ENCODE results near the gene MAPKAPK2.
A peak's percentile ranks its signal among the peaks of the same experiment; 100 is the strongest.

MAPKAPK2 gene

GRCh38 chr1:206660136-206660535 is 24.6 kb upstream of the MAPKAPK2 start:
- DNase-seq (ENCODE audit: low read depth in 2 of 2), result no peak

- no peak for DNase-seq (ENCODE audit: low read depth in 2 of 2)
Measured at GRCh38 chr1:206661161-206661820, 23.4 kb upstream of the MAPKAPK2 start.

DNA sequence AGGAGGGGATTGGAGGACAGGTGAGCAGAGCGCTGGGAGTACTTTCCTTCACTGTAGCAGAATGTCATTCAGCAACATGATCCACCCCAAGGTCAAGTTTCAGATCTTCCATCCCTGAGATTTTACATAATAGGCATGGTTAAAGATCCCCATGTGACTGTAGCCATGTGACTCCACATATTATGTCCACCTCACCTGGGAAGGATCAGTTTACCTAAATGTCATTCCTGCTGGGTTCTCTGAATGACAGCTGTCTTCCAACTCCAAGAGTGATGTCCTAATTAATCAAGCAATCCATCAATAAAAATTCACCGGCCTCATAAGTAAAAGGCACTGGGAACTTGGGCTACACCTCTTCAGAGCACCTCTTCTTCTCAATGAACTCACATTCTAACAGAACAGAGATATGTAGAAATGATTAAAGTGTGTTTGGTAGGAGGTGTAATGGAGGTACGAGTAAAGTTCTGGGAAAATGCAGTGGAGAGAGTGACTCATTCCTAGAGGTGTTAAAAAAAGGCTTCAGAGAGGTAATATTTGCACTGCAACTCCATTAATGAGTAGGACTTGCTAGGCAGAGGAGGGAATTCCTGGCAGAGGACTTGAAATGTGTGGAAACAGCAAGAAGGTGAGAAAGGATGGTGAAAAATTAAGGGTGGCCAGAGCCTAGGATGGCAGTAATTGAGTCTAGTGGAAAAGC is 22.2 kb upstream of the MAPKAPK2 start:
- DNase-seq (ENCODE audit: low read depth in 2 of 2), result no peak

DNA sequence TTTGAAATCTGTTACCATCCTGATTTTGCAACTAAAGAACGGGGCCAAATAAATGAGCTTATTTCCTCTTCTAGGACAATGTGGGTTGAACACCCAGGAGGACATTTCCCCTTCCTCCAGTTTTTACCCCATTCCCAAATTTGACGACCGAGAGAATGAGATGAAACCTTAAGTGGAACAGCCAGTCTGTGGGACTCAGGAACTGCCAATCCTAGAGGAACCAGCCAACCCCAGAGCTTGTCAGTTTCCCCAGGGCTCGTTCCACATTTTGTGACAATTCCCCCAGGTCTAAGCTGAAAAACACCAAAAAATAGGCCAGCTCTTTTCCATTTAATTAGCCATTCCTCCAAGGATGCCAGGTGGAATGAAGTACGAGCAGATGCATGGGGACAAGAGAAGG is 21.3 kb upstream of the MAPKAPK2 start:
- DNase-seq (ENCODE audit: low read depth in 2 of 2), result no peak

GRCh38 chr1:206663832-206664652 is 20.7 kb upstream of the MAPKAPK2 start:
- DNase-seq (ENCODE audit: low read depth in 2 of 2), result peak; percentile 18 to 35

DNA sequence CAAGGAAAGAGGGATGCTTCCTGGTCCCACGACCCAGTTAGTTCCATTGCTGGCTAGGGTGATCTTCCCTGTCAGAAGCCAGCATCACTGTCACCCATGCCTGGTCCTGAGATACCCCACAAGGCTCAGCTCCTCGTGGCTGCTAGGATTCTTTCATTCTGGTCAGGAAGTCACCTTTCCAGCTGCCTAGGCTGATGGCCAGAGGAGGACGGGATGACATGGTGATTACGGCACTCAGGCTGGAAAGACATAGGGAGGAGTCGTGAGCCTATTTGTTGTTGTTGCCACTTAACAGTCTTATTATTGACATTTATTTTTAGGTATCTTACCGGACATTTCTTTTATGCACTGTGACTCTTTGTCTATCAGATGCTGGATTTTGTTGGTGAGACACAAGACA is 20.0 kb upstream of the MAPKAPK2 start:
- no peak for DNase-seq (ENCODE audit: low read depth in 2 of 2)

- no peak for DNase-seq (ENCODE audit: low read depth in 2 of 2)
Measured at GRCh38 chr1:206666031-206666561, 18.6 kb upstream of the MAPKAPK2 start.

DNA sequence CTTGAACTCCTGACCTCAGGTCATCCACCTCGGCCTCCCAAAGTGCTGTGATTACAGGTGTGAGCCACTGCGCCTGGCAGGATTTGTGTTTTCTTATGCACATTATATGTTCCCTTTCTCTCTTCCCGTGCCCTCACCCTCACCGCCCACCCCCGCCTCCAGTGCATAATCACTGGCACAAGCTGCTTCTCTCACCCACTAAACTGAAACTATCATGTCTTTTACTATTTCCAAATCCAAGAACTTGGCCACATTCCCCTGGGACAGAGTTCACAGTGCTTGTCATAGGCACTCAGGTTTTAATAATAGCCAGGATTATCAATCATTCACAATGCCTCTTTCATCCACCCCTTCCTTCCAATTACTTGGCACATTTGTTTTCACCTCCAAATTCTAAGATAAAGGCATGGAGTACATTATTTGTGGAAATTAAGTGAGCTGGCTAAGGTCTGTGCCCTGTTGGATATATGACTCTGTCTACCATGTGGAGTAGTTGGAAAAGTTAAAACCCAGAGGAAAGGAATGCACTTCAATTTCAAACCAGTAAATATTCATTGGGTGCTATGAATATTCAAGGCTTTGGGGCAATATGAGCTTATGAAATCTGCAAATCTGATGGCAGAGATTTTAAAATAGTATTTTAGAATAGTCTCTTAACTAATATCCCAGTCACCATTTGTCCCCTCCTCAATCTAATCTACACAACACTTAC is 17.6 kb upstream of the MAPKAPK2 start:
- no peak for DNase-seq (ENCODE audit: low read depth in 2 of 2)

DNA sequence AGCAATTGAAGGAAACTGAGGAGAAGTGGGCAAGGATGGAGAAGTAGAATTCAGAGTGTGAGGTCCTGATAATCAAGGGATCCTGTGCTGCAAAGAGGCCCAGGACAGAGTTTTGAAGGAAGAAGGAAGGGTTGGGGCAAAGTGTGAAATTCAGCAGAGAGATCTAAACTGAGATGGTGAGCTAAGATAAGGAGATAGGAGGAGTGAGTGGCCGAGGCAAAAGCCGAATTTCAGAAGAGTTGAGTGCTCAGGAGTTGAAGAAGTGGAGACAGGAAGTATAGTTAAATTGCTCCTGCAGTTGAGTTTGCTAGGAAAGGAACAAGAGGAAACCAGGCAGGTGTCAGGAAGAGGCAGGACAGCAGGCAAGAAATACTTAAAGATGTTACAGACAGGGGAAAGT is 16.4 kb upstream of the MAPKAPK2 start:
- DNase-seq (ENCODE audit: low read depth in 2 of 2), result no peak

- no peak for DNase-seq (ENCODE audit: low read depth in 2 of 2)
Measured at GRCh38 chr1:206668874-206669410, 15.8 kb upstream of the MAPKAPK2 start.

DNA sequence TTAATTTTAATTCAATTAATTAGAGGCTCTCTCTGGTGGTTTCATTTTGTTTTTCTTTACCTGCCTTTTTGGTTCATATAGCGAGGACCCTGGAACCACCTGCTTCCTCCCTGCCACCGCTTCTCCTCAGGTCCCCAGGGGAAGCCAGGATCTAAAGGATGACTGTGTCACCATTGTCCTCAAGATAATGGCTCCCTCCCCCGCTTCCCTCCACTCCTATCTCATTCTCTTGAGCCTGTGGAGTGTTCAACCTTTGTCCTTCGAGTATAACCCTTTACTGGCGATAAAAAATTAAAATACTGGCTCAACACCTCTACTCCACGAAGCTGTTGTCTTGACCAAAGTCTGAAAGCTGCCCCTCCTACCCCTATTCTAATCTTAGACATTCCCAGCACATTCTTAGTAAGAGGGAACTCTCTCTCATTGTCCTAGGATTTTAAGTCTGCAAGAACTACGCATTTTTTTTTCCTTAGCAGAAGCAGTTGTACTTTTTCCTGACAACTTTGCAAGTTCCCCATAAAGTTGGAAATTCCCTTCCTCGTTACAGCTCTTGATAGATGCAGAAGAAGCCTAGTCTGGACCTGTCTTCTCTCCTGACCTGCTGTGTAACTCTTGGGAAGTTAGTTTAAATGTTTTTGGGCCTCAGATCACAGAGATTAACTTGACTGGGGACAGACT is 12.6 kb upstream of the MAPKAPK2 start:
- DNase-seq (ENCODE audit: low read depth in 2 of 2), result no peak

DNA sequence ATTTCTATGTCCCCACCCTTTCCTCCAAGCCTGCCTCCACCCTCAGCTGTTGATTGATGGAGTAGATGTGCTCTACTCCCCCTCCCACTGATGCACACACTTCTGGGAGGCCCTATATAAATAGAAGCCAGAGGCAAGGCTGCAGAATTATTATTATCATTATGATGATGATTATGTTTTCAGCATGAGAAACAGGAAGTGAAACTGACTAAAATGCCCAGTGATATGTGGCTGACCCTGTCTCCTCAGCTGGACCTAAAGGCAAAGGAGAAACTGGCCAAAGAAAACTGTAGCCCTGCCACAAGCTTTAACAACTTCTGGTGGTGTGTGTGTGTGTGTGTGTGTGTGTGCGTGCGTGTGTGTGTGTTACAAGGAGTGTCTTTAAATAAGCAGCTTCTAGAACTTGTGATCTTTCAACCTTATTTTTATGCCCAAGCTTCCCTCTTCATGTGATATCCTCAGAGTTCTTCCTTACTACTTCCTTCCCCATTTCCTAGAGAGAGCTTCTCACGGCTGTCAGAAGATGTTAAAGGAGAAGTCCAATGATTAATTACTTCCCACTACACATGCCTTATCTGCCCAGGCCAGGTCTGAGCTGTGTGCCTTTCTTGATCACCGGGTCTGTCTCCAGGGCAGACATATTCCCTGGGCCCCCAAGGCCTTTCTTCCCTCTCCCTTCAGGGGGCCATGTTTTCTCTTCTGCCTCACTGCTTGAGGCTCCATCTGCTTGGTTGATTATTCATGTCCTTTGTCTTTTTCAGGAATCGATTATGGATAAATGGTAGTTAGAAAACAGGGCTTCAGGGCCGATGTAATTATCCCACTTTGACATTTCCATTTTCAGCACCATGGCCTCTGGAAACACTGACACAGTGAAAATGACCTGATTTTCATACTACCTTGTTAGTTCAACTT is 11.6 kb upstream of the MAPKAPK2 start:
- DNase-seq (ENCODE audit: low read depth in 2 of 2), result no peak

DNA sequence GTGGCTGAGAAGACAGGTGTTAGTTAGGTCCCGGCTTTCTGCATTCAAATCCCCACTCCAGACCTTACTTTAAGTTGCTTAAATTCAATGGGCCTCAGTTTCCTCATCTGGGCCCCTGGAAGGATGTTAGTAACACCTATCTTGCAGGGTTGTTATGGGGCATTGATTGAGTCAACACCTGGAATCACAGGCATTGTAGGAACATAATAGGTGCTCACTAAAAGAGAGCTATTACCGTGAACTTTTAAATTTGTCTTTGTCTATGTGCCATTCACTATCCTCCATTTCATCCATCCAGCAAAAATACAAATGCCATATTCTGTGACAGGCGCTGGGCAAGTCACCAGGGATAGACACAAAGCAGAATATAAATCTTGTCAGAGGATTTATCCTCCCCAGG is 10.5 kb upstream of the MAPKAPK2 start:
- no peak for DNase-seq (ENCODE audit: low read depth in 2 of 2)

DNA sequence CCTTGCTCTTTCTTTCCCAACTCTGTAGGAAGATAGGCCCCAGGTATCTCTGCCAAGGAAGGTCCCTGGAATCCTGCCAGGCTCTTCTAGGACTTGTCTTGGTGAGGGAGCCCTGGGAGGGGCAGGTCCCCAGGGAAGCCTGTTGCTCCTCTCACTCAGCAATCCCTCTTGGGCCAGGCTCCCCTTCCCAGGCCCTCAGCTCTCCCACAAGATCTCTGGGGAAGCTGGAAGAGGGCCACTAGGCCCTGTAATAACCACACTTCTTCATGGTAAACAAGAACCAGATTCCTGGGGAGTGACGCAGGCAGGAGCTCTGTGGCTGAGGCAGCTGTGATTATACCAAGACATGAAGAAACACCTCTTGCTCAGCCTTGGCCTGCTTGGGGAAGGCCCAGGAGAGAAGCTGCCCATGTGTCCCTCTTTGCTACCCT is 9.9 kb upstream of the MAPKAPK2 start:
- DNase-seq (ENCODE audit: low read depth in 2 of 2), result no peak

DNA sequence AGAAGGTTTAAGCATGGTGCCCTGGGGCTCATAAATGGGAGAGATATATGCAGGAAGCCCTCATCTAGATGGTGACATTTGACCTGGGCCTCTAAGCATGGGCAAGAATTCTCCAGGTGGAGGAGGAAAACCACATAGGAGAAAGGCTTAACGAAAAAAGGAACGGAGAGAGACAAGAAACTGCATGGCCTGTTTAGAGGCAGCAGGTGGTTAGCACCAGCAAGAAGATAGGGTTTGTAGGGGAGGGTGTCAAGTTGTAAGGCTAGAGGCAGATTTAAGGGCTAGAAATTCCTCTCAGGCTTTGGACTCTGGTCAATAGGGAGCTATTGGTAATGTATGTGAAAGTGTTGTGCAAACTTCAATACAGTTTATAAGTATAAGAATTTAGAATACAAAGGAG is 8.2 kb upstream of the MAPKAPK2 start:
- DNase-seq (ENCODE audit: low read depth in 2 of 2), result no peak

- no peak for DNase-seq (ENCODE audit: low read depth in 2 of 2)
Measured at GRCh38 chr1:206678490-206678889, 6.2 kb upstream of the MAPKAPK2 start.

DNA sequence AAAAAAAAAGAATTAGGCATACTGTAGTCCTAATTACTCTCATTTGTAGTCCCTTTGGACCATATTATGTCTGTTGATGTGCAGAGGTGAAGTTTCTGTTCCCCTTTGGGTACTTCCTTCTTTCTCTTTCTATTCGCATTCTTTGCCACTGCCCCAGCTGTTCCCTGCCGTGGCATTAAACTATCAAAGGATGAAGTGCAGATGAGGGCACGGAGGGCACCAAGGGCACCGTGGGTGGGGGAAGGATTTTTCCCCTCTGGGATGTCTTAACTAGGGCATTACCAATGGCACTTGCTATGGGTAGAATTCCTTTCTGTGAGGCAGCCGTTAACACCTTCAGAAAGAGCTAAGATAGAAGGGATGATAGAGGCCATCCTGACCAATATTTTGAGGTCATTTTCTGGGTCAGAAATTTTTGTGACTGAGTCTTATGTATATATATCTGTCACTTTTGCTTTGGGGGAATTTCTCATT is 4.9 kb upstream of the MAPKAPK2 start:
- DNase-seq (ENCODE audit: low read depth in 2 of 2), result no peak

GRCh38 chr1:206680279-206680678 is 4.4 kb upstream of the MAPKAPK2 start:
- DNase-seq (ENCODE audit: low read depth in 2 of 2), result no peak

GRCh38 chr1:206681359-206681758 is 3.3 kb upstream of the MAPKAPK2 start:
- DNase-seq (ENCODE audit: low read depth in 2 of 2), result no peak

DNA sequence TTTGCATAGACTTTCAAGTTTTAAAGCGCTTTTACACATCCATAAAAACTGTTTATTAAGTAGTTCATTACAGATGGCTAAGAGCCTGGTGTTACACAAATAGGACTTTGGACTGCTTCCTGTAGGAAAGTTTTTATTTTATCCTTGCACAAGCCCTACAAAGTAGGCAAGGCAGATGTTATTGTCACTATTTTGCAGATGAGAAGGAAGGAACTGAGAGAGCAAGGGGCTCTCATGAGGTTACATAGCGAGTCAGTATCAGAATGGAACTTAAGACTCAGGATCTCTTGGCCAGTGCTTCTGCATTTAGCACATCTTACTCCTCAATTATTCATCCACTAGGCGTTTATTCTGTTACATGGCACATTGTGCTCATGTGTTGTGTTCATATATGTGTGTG is 2.6 kb upstream of the MAPKAPK2 start:
- no peak for DNase-seq (ENCODE audit: low read depth in 2 of 2)

All from stimulated activated CD8-positive, alpha-beta memory T cell treated with anti-CD3 and anti-CD28 coated beads, Interleukin-15, amount 100 ng/mL, for 4 hours (primary cell).